GOT3 (cell line): ENCODE results near the gene TMEM196.

Experiments used
- DNase-seq: peaks from one replicate; lab custom pipeline; 2025; ENCODE audit warnings: mixed read lengths; lab: John Stamatoyannopoulos, UW

The TMEM196 gene

DNA sequence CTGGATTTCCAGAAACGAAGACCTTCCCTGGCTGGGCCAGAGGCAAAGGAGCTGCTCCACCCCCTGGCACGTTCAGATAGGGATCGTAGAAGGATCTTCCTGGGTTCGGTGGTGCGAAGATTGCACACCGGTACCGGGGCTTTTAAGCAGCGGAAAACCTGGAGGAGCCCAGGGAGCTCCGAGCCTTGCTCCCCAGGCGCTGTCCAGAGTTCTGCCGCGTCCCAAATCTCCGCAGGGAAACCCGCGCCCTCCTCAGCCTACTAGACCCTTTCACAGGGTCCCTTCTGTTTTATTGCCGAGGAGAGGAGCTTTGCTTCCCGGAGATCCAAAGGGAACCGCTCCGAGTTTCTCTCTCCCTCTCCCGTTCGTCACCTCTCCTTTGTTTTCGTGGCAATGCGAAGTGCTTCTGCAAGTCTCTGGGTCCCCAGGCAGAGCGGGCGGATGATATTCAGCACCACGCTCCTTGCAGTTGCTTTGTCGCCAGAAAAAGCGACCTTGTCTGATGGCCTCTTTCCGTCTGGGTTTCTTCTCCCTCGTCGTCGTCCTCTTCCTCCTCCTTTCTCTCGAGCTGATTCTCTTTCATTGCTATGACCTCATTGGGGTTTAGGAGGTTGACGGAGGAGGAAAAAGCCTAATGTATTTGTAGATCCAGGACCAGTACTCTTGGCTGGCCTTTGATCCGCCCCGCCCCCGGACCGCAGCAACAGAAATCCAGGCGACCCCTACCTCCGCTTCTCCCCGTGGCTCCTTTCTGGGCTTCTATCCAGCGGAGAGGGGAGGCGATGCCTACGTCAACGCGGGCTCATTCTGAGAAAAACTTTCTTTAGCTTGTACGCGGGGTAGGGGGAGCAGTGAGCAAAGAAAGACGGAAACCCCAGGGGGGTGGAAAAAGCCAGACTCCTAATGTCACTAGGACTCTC lies at the start of gene TMEM196:
Gene TMEM196, minus strand, starts transcription at position 777 of the 920 bp plus-strand sequence. CDS start 921 bp downstream, outside the sequence.
- peak; percentile 7 for DNase-seq

DNA sequence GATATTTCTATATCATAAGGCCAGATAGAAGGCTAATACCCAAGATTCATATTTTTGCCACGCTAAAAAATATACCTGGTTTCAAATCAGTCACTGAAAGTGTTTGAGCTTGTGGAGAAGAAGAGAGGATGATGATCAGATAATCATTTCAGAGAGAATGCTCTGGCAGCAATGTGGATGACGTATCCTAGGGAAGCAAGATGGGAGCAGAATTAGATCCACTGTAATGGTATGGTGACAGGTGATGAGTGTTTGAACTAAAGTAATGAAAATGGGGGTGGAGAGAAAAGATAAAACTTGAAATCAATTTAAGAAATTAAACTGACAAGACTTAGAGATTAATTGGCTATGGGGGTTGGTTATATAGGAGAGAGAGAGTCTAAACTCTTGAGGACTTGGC lies 42.7 kb upstream of the TMEM196 start:
- DNase-seq, result no peak

DNA sequence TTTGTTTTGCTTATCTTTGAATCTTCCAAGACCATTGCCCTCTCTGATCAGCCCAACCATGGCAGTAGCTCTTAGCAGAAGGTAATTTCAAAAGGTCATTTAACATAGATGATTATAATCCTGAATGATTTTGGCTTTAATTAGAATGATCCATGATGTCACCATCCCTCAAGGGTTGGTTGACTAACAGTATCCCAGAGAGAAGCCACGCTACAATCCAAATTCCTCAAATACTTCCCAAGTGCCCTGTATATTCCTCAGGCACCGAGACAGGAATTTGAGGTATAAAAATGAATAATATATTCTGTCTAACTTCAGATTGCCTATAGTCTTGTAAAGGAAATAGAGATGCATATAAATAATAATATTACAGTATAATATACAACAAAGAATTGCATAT lies 42.1 kb upstream of the TMEM196 start:
- no peak for DNase-seq

DNA sequence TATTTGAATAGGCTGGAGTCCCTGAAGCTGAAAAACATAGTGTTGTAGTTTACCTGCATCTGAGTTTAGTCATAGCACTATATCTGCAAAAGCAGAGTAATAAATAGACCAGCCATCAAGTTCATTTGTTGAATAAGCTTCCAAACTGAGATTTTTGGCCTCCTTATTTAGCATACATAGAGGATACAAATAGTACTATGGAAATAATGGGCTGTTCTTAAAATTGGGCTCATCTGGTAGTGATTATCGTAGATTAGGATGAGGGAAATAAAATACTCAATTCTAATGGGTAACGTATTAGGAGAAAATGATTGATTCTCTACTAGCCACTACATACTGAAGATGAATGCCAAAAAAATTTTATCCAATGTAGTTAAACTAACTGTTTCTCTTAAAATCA lies 41.4 kb upstream of the TMEM196 start:
- DNase-seq, result no peak

DNA sequence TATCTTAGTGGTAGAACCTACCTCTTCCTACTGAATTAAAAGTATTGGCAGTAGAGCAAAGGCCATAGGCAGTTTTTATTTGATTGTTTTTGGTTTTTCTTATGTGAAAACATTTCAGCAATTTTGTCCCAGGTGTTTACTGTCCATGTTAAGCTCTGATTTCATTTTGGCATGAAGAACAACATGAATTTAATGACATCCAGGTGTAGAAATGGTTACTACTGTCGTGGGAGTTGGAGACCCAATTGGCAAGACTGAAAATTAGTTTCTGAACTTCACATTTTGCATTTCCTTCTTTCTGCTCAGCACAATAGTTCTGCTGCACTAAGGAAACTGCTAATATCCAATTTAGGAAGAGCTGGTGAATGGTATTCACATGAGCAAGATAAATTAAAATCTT lies 38.0 kb upstream of the TMEM196 start:
- DNase-seq, result no peak

DNA sequence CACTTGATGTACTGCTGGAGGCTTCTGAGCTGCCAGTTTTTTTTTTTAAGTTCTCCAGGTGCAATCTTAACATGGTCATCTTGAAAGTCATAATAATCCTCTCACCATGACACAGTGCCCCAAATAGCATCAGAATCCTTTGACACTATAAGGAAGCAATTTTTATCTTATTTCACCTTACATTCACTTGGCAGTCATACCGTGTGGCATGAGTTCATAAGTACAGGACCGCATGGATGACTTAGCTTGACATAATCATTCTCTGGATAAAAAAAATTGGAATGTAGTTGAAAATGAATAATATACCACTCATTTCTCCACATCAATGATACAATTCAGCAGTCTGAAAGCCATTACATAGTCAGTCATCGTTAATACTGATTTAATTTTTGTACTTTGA lies 25.6 kb upstream of the TMEM196 start:
- no peak for DNase-seq

DNA sequence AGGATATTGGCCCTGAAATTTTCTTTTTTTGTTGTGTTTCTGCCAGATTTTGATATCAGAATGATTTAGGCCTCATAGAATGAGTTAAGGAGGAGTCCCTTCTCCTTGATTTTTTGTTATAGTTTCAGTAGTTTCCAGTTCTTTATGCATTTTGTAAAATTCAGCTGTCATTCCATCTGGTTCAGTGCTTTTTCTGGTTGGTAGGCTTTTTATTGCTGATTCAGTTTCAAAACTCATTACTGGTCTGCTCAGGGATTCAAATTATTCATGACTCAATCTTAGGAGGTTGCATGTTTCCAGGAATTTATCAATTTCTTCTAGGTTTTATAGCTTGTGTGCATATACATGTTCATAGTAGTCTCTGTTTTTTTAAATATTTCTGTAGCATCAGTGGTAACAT lies 10.1 kb upstream of the TMEM196 start:
- no peak for DNase-seq

DNA sequence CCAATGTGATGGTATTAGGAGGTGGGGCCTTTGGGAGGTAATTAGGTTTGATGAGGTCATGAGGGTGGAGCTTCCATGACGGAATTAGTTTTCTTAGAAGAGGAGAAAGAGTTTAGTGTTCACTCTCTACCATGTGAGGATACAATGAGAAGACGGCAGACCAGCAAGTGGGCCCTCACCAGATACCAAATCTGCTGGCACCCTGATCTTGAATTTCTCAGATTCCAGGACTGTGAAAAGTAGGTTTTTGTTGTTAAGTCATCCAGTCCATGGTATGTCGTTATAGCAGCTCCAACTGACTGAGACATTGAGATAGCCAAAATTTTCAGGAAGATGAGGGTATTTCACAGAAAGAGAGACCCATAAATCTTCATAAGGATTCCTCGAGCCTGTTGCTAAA lies 3.6 kb upstream of the TMEM196 start:
- no peak for DNase-seq

DNA sequence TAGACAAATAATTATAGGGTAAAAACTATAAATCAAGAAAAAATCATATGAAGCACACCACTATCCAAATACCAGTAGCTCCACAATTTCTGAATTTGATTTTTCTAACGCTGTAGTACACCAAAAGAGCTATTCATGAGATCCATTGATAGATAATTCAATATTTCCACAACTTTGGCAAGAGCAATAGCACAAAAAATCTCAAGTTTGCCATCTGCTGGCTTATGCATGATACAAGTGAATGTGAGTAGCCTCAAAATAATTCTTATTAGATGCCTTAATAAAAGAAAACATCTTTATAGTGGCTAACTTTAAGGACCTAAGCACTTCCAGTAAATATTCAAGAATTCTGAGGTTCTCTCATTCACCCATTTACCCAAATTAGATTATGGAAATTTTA lies 2.2 kb upstream of the TMEM196 start:
- DNase-seq, result no peak

DNA sequence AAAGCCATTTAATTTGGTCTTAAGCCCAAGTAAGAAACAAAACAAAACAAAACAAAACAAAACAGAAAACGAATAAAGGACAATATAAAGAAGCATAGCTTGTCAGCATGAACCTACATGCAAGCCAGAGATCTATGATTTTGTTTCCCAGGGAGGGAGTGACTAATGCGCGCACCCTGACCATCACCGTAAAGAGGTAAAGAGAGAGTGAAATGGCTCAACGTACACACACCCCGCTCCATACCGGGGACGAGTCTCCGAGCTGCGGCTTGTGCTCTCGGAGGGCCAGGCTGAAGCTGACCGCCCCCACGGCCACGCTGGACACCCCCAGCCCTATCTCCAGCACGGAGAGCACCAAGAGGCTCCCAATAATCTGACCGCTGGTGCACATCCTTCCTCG lies 1.1 kb downstream of the TMEM196 start:
- DNase-seq, result no peak

DNA sequence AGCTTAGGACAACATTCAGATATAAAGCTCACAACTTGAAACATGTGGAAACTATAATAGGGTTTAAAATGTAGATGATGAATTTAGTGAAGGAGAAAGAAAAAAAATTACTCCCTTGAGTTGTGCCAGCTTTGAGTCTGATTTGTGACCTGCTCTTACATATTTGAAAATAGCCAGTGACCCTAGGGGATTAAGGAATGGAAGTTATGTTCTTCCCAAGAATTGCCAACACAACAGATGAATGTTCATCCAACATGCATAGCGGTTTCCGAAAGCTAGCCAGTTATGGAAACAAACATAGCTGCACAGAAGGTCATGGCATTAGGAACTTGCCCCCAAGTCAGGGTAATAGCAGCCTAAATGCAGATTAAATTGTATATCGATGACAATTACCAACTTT lies 10.8 kb downstream of the TMEM196 start:
- DNase-seq, result no peak

DNA sequence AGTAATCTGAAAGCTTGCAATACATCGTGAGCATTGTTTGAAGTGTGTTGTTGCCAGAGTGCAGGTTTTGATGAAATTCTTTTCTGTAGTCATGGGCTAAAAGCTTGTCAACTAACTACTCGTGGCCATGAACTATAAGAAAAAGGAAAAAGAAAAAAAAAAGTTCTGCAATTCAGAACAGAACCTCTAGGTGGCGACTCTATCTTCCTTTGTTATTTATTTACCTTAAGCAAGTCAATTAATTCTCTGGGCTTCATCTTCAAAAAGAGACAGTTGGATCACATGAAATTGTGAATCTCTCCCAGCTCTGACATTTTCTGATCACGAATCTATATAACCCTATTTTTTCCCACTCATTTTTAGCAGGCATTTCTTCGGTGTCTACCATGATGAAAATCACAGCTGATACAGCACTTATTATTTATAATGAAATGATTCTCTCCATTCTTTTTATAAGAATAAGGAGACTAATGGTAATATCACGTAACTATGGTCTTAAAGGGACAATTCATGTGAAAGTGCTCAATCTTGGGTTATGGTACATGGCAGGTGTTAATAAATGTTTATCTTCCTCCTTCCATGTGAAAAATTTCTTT lies 18.8 kb downstream of the TMEM196 start:
- no peak for DNase-seq

DNA sequence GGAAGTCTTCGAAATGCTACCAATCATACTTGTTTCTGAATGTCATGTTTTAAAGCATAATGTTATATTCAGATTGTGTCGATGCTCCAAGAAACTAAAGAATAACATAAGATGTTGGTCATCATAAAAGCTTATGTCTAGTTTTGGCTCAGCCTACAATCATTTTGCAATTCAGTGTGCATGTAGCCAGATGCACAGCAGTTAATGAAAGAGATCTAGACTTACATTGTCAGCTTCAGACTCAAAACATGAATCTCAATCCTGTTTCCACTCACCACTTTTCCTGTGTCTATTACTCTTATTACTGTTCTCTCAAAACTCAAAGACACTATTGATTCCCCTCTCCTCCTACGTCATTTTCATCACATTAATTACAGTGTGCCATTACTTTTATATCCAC lies 21.4 kb downstream of the TMEM196 start:
- no peak for DNase-seq

DNA sequence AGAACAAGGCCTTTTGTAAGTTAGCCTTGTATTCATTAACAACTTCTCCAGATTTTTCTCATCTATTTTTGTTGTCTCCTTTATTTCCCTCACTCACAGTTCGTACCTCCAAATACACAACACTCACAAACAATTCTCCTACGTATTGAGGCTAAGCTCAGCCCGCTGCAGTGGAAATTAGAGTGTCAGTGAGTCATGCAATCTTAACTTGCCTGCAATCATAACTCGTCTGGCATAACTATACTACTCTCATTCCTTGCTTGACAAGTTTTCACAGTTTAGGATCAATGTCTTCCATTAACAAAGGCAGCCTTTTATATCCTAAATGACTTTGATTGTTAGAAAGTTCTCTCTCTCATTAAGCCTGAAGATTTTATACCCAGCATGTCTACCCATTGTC lies 23.8 kb downstream of the TMEM196 start:
- no peak for DNase-seq

DNA sequence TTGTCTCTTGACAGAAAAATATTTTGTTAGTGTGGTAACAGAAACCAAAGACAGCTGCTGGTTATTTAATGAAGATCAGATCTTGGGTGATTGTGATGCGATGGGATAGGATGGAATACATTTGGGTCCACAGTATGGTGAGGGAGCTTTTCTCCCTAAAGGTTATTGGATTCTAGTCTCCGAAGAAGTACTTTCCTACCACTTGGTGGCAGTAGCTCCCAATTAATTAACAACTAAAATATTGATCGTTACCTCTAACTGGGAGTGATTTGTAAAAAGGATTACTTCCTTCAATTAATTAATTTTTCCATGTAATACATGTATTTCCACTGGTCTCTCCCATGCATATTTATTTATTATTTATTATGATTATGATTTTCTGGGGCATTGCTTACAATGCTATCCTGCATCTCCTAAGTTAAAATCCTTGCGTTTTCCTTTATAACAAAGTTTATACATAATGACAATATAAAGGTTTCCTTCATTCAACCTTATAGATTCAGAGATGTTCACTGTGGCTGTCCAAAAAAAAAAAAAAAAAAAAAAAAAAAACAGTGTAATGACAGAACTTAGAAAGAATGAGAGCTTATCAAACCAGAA lies 25.6 kb downstream of the TMEM196 start:
- no peak for DNase-seq

DNA sequence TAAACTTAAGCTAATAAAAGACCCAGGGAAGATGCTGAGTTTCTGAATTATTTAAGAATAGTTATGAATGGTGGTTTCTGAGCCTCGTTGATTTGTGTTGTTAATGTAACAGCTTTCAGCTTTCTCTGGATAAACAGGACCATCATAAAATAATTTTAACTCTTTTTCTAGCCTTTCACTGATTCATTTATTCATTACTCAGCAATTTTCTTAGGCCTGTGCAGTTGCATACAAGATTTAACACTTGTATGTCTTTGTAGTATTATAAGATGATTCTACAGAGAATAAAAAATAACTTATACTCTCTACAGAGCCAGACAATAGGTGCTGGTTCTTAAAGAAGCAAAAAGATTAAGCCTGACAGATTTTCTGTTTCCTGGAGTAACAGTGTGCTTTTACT lies 29.3 kb downstream of the TMEM196 start:
- DNase-seq, result no peak

DNA sequence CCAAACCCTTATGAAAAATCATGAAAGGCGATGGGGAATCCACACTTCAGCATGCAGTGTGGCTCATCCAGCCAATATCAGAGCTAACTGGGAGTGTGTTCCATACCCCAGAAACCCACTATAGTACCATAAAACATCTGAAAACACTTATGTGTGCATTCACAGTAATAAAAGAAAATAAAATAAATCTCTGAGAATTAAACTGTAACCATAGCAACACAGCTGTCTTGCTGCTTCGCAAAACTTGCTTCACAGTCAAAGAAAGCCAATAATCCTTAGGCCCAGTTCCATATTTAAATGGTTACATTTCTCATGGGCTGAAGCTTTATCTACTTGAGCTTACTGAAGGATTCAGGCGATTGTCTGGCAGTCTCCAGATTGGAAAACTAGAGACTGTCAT lies 44.7 kb downstream of the TMEM196 start:
- DNase-seq, result no peak

DNA sequence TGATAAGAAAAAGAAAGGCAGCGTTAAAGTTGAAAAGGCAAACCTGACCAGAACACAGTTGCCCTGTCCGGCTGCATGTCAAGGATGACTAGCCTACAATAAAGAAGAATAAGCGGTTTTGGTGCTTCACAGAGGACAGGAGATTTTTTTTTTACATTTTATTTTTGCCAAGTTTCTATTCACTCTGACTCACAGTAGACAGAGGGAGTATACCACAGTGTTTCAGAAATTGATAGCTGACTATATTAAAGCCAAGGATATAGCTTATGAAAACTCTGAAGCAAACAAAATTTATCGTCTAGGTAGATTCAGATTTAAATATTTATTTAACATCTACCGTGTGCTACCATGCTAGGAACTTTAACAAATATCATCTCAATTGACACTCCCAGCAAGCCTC lies 47.6 kb downstream of the TMEM196 start:
- no peak for DNase-seq

DNA sequence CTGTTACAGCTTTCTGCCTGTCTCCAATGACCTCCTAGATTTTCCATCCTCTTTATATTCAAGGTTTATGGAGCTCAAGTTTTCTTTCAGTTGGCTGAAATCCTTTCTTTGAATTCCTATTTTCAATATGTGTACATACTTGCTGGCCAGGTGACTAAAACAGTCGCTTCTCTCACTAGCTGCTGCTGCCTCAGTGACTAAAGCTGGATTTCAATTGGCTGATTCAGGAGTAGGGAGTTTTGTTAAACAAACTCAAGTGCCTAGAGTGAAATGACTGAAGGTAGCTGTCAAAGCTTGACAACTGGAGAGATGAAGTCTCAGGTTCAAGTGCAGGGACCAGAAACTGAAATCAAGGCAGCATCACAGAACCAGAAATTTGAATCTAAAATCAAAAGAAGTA lies 57.9 kb downstream of the TMEM196 start:
- DNase-seq, result no peak

DNA sequence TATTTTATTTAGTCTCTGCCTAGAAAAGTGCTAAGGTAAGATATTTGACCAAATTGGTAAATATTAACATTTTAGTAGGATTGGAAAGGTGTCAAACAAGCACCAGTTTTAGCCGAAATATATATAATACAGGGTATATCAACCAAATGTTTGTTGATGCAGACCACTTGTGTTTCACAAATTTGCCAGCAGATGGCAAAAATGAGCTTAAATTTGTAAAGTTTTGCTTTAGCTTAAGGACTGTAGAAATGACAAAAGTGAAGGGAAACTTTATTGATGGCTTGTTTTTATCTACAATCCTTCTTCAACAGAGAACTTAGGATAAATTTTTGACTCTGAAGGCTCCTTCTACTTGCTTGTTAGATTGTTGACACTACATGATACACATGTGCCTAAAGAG lies 59.7 kb downstream of the TMEM196 start:
- DNase-seq, result peak; percentile 5

DNA sequence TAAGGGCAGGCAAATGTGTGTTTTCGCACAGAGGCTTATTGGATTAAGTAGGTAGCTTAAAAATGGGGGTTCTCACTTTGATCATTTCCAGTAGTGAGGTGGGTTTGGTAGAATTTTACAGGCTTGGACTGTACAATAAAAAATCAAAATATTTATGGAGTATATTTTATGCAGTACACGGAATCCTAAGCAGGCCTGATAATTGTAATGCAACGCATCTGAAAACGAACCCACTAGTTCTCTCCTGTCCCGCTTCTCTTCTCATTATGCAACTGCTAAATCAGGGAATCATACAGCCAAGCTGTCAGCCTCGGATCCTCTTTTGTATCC lies 64.2 kb downstream of the TMEM196 start:
- no peak for DNase-seq

DNA sequence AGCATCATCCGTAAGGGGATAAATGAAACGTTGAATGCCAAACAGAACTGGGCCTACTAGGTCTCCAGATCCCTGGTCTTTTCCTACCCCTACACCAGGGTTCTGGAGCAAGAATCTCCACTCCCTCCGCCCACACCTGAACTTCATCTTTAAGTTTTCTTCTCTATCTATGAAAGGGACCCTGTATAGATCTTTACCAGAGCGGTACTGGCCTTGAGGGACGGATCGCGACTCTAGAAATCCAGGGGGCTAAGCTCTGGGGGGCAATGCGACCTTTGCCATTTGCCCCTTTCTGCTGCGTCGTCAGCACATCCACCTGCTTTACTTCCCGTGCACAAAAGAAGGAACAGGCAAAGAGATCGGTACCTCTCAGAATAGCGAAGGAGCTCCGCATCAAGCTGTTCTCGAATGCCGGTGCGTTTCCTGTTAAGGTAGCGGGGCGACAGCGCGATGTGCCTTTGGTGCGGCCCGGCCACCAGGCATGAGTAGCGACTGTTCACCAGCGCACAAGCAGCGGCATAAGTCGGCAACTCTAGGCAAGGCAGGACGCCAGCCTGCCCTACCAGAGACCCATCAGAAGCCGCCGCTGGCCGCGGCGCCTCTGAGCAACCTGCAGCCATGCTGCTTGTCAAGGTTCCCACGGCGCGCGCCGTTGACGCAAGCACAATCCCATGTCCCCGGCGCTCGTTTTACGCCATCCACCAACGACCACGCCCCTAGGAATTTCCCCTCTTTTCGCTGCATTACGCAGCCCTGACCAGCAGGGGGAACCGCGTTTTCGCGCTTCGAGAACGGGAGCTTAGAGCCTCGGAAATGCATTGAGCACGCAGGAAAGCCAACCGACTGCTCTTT lies 64.8 kb downstream of the TMEM196 start, which contains the start of gene POLR1F:
Gene POLR1F, minus strand, starts transcription at position 641 of the 852 bp plus-strand sequence. Its CDS starts 21 bp downstream, at position 620.
- peak; percentile 94 for DNase-seq
